Inflammatory macrophage treated with lipopolysaccharide for 4 hours (primary cell): ENCODE measurements around the gene MLH3.

Source experiments
- DNase-seq: peaks from one replicate; pipeline ENCODE4 v3.0.0-alpha.2; 2020

The MLH3 gene

DNA sequence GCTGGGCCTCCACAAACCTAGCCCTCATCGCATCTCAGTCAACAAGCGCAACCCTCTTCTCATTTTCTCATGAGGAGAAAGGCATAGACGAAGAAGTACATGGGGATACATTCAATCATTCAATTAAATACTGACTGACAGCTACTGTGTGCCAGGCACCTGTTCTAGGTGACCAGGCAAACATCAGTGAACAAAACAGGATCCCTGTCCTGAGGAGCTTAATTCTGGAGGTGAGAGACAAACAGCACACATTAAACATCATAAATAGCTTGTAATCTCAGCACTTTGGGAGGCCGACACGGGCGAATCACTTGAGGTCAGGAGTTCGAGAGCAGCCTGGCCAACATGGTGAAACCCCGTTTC lies 12.9 kb upstream of the MLH3 start:
- DNase-seq = no peak

DNA sequence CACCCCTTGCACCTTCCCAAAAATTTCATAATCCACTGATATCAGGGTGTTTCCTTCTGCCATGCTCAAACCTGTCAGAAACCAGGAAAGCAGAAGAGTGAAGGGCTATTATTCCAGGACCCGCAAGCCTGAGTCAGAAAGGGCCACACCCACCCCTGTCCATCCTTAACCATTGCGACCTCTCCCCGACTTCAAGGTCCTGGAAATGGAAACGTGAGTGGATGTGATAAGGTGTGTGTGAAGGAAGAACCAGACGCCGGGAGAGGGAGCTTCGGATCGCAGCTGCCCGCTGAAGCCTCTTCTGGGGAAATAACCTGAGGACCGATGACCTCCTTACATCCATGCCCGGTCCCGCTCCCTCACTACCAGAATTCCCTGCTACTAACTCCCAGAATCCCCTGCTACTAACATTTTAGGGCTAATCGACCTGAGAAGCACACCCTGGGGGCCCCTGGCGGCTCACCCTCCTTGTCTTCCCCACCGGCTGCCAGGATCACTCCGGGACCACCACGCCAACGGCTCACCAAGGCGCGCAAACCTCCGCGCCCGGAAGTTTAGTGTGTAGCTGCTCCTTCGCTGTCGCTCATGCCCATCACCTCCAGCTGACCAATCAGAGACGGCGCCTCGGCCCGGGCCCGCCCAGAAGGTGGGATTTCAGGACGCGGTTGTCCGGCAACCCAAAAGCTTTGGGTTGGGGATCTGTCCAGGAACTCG lies 12.4 kb upstream of the MLH3 start, which contains the start of gene ACYP1:
Gene ACYP1 (minus strand): TSS at position 534 of the 714 bp plus-strand sequence. CDS start 471 bp downstream, at position 63.
- DNase-seq = peak; percentile 90

DNA sequence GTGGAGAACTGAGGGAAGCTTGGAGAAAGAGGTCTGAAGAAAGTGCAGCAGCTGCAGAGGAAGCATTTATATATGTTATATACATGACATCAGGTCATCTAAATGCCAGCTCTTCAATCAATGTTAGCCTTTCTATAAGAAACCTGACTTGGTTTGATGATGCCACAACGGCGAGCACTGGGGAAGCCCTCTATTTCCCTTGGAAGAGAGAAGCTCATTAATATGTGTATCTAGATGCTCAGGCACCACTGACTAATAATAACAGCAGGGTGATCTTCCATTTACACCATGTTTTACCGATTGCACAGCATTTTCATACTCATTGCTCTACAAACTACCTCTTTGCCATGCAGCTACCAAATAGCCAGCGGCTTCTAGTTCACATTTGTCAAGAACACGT lies 11.7 kb upstream of the MLH3 start:
- peak; percentile 10 for DNase-seq

DNA sequence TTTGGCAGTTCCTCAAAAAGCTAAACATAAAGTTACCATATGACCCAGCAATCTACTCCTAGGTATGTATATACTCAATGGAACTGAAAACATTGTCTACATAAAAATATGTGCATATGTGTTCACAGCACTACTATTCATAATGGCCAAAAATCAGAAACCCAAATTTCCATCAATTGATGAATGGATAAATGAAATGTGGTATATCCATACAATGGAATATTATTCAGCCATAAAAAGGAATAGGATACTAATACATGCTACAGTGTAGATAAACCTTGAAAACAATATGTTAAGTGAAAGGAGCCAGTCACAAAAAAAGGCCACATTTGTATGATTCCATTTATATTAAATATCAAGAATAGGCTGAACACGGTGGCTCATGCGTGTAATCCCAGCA lies 9.2 kb upstream of the MLH3 start:
- no peak for DNase-seq

DNA sequence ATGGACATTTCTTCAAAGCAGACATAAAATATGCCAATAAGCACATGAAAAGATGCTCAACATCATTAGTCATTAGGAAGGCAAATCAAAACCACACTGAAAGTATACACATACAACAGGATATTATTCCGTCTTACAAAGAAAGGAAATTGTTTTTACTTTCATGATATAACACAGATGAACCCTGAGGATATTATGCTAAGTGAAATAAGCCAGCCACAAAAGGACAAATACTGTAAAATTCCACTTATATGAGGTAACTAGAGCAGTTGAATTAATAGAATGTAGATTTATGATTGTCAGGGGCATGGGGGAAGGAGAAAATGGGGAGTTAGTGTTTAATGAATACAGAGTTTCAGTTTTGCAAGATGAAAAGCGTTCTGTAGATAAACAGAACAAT lies 8.4 kb upstream of the MLH3 start:
- DNase-seq = no peak

DNA sequence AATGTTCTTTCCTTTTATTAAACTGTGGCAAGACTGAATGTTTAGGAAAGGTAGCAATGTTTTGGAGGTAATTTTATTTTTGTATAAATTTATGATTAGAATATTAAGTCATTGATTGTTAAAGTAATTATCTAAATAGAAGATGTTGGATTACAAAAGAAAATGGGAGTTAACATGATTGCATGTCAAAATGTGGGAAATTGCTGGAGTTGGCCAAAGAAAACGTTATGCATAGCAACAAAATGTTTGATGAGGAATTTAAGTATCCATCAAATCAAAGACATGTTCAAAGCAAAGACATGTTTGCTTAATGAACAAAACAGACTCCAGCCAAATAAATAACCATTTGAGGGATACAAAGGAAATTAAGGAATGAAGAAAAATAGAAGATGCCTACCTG lies 3.2 kb upstream of the MLH3 start:
- DNase-seq = no peak

DNA sequence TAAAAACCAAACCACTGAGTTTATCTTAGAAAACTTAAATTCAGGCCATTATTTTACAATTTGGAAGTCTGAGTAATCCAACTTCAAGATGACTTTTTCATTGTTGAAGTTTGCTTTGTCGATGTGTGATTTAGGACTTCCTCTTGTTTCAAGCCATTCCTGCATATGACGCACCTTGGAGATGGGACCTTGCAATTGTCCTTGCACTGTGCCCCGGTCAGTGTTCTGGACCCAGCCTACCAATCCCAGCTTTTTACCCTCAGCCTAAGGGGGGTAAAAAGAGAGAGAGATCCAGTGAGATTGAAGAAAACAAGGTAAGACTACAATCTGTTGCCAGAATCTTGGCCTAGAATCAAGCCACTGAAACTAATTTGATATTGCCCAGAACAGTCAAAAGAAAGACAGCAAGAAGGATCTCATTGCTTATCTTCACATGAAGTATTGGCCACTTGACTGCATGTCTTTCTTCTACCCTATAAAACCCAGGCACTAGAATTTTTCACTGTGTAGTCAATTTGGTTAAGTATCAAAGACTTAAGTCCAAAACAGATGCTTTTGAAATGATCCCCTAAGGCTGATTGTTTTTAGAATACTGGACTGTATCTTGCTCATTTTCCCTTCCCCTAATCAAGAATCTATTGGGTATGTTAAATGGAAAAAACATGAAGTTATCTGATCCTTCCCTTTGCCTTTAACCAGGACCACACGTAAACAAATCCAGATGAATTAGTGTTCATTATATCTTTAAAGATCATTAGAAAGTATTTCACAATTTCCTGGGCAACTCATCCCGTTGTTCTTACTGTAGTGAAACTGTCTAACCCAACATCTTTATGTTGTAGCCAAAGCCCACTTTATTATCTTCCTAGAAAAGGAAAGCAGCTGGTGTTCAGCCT lies 2.4 kb upstream of the MLH3 start:
- DNase-seq = peak; percentile 16

DNA sequence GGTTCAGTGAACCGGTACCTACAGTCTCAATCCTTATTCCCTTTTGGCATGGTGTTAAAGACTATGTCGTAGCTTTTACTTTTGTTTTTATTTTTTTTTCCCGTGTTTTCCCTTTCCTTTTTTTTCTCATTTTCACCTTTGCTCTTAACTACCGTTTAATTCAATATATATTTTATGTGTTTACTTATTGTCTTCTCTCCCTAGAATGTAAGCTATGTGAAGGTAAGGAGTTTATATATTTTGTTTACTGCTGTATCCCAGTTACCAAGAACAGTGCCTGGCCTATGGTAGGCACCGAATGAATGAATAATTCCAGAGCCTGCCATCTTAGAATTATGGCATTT lies 261 bp upstream of the MLH3 start:
- no peak for DNase-seq

DNA sequence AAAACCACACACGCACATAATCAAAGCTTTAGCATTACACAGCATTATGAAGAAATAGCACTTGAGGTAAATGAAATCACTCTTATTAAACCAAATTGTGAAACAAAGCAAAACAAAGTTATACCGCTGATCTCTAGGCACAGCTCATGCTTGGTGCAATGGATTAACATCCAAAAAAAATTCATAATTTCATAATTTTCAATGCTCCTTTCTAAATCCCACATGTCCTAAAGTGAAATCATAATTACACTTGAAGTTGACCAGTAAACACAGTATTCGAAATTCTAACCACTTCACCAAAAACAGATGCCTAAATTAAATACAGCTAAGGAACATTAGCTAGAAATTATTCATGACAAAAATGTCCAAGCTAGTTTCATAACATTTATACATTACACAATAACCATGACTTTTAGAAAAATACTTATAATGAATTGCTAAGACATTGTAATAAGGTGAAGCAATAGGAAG lies 1.5 kb downstream of the MLH3 start:
- DNase-seq = peak; percentile 86

DNA sequence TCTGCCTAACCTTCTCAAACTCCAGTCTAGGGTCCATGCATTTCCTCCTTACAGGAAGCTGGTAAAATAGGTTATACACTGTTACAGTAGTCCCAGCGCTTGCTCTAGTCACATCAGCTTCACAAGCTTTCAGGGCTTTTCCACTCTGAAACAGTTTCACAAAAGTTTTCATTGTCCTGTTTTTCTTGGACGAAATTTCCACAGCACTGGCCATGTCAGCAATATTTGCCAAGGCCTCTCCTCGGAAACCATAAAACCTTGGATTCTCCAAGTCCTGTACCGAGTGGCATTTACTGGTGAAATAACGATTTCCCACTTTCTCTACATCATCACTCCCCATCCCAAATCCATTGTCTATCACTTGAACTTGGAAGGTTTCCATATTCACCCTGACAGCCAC lies 2.1 kb downstream of the MLH3 start:
- no peak for DNase-seq

DNA sequence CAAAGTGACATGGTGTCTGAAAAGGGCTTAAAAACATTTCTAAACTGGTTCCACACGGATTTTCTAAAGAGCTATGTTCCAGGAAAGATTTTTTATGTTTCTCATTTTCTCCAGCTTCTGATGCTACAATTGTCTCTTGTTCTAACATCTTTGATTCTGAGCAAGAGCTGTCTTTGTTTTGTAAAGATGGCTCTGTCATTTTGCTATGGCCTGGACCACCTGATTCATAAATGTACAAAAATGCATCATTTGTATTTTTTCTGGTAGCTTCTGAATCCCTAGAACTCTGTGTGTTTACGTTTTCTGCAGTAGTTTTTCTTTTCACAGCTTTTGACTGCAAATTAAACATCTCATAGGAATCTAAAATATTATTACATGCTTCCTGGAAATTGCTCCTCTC lies 3.2 kb downstream of the MLH3 start:
- no peak for DNase-seq

DNA sequence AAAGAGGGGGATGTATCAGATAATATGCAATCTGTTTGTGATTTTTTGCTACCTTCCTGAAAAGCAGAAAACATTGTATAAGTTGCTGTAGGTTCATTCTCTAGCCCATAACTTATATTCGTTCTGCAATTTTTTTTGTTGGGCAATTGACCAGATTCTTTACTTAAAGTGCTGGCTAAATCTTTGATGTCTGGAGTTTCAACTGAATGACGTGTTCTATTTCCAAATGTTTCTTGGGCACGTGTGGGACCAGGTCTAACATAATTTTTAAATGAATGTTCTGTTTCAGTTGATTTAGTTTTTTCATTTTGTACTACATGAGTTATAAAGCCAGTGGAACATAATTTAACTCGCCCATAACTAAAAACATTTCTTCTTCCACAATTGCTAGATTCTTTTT lies 3.8 kb downstream of the MLH3 start:
- no peak for DNase-seq

DNA sequence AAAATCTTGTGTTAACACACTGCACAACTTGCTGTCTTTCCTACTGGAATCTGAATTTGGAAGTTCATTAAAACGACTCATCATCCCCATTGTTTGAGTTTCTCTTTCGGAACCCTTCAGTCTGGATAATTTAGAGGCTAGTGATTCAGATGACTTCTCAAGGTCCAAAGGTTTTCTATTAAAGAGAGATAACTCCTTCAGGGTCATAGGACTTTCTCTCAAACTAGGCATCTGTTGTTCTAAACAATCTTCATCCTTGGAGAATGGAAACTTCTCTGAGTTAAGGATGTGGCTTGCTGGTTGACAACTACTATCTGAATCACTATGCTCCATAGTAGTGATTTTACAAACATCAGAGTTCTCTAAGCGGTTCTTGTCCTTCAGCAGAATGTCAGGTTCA lies 4.4 kb downstream of the MLH3 start:
- no peak for DNase-seq

DNA sequence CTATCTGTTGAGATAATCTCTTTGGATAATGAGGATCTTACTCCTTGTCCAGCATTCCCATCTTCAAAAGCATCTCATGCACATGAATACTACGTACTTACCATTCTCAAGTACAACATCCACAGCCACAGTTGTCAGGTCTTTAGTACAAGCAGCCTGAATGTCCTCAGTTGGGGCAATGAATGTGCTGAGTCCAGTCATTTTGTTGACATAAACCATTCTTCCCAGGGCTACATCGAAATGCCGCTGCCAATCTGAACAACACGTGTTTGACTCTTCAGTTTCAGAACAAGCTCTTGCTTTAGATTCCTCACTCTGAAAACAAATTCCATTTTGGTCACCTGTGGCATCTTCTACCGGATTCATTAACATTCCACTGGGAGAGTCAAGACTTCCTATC lies 5.0 kb downstream of the MLH3 start:
- no peak for DNase-seq

DNA sequence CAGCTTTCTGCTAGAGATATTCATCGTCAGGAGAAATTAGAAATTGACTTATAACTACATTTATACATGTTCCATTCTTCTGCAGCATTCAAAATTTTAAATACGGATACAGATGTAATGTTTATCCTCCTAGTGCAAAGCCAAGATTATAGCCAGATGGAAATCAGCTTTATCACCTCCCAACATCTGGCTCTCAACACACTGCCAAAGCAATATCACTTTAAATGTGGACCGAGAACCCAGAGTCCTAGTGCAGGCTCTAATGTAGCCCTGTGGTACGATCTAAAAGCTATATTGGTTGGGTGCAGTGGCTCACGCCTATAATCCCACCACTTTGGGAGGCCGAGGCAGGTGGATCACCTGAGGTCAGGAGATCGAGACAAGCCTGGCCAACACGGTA lies 6.5 kb downstream of the MLH3 start:
- DNase-seq = no peak

DNA sequence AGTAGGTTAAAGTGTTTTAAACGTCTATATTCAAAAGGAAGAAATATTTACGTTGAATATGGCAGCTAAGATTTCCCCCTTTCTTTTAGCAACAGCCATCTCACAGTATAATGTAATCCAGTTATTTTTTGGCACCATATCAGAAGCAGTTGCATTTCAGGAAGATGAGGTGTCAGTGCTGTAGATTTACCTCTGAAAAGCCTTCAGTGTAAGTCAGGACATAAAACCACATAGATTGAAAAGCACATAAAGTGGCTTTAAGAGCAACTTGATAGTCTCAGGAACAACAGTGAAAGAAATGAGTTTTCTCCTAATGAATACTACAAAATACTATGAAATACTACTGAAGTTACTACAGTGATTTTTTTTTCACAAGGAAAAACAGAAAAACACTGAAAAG lies 6.9 kb downstream of the MLH3 start:
- DNase-seq = no peak

DNA sequence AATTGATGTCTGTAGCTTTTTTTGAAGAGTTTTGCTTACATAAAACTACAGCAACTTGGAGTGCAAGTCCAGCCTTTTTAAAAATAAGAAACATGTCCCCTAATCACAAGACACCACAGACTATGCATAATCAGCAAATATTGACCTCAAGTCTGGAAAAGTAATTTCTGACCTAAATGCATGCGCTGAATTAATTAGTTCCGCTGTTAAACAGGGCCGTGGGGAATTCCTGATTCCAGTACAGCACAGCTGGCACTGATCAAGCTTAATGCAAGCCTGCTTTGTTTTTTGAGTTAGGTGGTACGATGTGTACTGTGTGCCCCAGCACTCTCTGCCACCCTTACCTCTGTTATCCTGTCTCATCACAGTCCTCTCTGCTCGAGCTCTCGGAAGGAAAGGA lies 9.2 kb downstream of the MLH3 start:
- no peak for DNase-seq

DNA sequence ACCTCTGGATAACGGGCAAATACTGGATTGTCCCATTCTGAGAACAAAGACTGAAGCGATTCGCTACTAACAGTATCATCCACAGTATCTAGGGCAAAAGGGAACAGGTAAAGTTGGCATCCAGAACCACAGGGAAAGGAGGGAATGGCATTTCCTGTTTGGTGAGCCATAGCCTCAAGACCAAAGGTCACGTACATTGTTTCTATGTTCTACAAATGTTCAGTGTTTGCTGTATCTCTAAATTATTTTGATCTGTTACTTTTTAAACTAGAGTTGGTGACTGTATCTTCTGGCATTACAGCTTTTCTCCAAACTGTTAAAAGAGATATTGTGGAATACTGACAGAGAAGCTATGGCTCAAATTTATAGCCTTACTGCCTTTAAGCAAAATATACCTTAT lies 9.7 kb downstream of the MLH3 start:
- no peak for DNase-seq

DNA sequence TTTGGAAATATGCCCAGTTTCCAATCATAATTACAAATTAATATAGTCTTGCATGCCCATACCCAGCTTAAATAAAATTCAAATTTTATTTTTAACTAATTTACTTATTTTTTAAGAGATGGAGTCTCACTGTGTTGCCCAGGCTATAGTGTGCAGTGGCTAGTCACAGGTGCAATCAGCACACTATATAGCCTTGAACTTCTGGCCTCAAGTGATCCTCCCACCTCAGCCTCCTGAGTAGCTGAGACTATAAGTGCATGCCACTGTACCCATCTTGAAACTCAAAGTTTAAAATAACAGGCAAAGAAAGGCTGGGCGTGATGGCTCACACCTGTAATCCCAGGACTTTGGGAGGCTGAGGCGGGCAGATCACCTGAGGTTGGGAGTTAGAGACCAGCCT lies 10.3 kb downstream of the MLH3 start:
- no peak for DNase-seq

DNA sequence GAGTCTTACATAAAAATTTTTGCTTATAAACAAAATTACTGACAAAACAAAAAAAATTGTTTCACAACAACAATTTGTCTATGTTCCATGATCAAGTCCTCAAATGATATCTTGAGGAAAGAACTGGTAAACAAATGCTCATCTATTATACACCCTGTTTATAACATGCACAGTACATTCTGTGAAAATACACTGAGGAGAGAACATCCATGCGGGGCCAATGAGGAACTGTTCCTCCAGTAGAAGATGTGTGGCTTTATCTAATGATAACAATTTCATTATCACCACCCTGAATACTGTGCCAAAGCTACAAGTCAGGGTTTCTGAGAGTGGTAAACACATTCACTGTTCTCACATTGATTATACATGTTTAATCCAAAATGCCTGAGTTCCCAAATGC lies 10.8 kb downstream of the MLH3 start:
- DNase-seq = no peak

DNA sequence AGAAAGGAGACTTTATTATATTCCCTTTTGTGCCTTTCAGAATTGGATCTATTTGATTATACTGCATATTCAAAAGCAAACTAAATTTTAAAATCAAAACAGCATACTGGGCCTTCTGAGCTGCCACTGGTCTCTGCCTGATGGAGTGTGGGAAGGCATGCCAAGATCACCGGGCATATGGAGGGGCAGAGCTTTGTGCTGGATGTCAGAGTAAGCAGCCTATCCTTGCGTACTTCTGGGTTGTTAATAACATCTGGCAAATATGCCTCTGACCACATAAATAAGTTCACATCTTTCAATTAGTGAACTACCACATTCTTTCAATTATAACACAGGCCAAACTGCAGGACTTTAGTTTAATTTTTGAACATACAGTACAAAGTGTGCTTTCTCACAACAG lies 18.3 kb downstream of the MLH3 start:
- DNase-seq = no peak

DNA sequence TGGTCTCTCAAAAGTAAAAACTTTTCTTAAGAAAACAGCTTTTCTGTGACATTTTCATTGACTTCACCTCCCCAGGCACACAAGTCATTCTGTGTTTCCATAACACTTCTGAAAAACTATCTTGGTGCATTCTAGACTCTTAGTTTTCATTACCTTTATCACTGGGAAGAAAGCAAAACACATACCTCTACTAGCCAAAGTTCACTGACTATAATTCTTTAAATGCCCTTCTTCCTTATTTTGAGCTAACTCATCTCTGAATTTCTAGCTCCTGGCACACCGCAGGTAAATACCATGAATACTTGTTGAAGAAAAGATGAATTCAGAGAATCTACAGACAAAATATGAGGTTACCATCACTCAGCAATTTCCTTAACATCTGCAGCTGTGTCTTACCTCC lies 21.1 kb downstream of the MLH3 start:
- no peak for DNase-seq

DNA sequence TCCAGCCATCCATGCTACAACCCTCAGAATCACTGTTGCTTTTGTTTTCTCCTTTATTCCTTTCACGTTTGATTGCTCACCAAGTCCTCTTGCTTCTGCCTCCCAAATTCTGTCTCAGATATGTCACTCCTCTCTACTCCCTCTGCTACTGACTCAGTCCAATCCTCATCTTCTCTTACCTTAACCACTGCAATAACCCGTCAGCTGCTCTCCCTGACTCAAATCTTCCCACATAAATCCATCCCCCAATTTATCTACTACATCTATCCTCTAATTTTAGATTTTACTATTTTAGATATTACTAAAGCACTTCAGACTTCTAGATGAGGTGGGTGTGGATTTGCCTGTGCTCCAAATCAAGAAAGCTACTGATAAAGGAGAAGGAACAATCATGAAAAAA lies 25.4 kb downstream of the MLH3 start:
- no peak for DNase-seq

DNA sequence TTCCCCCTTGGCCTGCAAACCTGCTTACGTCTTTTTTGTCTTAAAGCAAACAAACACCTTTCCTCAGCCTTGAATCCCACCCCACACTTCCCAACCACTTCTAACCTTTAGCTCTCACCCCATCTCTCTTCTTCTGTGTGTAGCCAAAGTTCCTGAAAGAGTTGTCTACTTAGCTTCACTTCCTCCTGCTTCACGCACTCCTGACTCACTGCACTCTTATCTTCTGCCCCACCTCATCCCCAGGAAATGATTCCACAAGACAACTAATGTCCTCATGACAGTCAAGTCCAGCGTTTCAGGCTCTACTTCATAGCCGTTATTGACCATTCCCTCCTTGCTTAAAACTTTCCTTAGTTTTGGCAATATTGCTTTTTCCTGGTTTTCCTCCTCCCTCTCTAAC lies 26.2 kb downstream of the MLH3 start:
- DNase-seq = peak; percentile 84

DNA sequence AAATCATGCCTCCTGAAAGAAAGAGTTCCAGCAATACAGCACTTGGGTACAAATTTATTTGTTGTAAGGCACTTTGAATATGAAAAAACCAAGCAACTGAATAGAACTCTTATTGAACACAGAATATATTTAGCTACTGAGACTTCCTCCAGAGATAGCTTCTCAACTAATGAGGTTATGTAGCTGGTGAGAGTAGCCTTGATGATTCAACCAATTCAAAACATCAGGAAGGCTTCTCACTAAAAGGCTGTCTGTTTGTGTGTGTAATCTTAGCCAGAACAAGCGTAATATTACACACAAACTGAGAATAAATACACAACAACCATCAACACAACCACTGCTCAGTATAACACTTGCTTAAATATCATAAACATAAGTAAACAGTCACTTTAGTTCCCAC lies 28.2 kb downstream of the MLH3 start:
- DNase-seq = no peak
